Measurements from ENCODE around the gene PLEKHH2. TPM values are rescaled to one million over a fixed set of nuclear protein-coding genes. Genes with fewer than 3 reads are reported as not detected.

The PLEKHH2 gene
- total RNA-seq (2014; rRNA removed; shearing (Covaris generic)) (6.5 and 6.7 TPM in 2 replicates), polyA plus RNA-seq (2016; fragmentation: Nextera tagmentation; extraction: Ambion mirVana) (4.9 and 5.4 TPM in 2 replicates)
- long read RNA-seq, partial matches to known transcripts, result 0 of 1 reads
- long read RNA-seq, other reads (novel, unspliced or antisense), result 1 of 1 reads

GRCh38 chr2:43637030-43637803 lies at the start of gene PLEKHH2:
Gene PLEKHH2, plus strand, starts transcription at chr2:43637260. Its CDS starts 7,414 bp downstream, at chr2:43644674.
- TF ChIP-seq REST (IDR thresholded peaks at IDR 0.05; ENCODE audit: unreplicated experiment) (no peak), POLR2AphosphoS5 (IDR thresholded peaks at IDR 0.05; ENCODE audit: low read depth) (peak; percentile 84), ZNF462 (CRISPR knock-in tag; IDR thresholded peaks at IDR 0.05) (no peak), CREB1 (CRISPR knock-in tag; IDR thresholded peaks at IDR 0.05; ENCODE audit: low read depth) (peak; percentile 86), JUNB (IDR thresholded peaks at IDR 0.05; ENCODE audit: unreplicated experiment) (no peak)
- Histone ChIP-seq H3K36me3 (ENCODE audit: insufficient read depth) (no peaks in the 10 kb centered on the region), H3K27ac (ENCODE audit: low read depth) (no peak within 1 kb of the TSS), H3K4me3 (peak within 1 kb of the TSS; percentile 81), H3F3A (replicated peaks; ENCODE audit: low read depth) (no peaks in the 10 kb centered on the region), H3K9me2 (ENCODE audit: insufficient read depth) (no peaks in the 10 kb centered on the region), H3K4me2 (peak within 1 kb of the TSS; percentile 92), H3K79me2 (replicated peaks; ENCODE audit: insufficient read depth) (no peaks in the 10 kb centered on the region), H4K20me1 (replicated peaks; ENCODE audit: insufficient read depth) (no peaks in the 10 kb centered on the region), H3K27me3 (ENCODE audit: insufficient read depth) (peaks cover 16% of the 10 kb centered on the region), H3K4me1 (ENCODE audit: insufficient read depth) (0 out of 2 replicates have a peak, but pooled peaks cover 6% of the 10 kb centered on the region), H2AFZ (peak within 1 kb of the TSS; percentile 97)
- DNase-seq (ENCODE audit: low spot score) (peak; percentile 95), ATAC-seq (peak; percentile 98)
- Mint-ChIP-seq H3K27me3 (ENCODE audit: insufficient read depth, low read depth, poor library complexity) (peaks cover 18% of the 10 kb centered on the region), H3K36me3 (ENCODE audit: low read depth) (peaks cover 3% of the 10 kb centered on the region; the same call in 2 of the 3 replicates), H3K4me1 (peaks cover 18% of the 10 kb centered on the region), H3K4me3 (peak within 1 kb of the TSS; percentile 79), H3K27ac (no peak within 1 kb of the TSS), H3K9me3 (peaks cover 7% of the 10 kb centered on the region; the same call in 2 of the 3 replicates)
